GM23338 (cell line): ENCODE results near the gene NPHS1.

Source experiments
- EZH2phosphoT487 ChIP-seq: fragments of 200-600 bp; sonication (generic); IDR thresholded peaks from one replicate; pipeline ENCODE4 v1.8.1; 2018; ENCODE audit warnings: antibody characterized with exemption; ENCODE audit not compliant: unreplicated experiment
- TF ChIP-seq, protein P1 (sequence below), 2 experiments: fragments of 200-600 bp in 1 of 2; sonication (generic) in 1 of 2; conservative IDR thresholded peaks; 2 replicates each; pipeline versions ENCODE4 v1.5.1 to v1.6.1; 2016 to 2017; ENCODE audit warnings: antibody characterized with exemption in 2 of 2, low read depth in 2 of 2, mild to moderate bottlenecking in 2 of 2, moderate library complexity in 1 of 2

DNA sequence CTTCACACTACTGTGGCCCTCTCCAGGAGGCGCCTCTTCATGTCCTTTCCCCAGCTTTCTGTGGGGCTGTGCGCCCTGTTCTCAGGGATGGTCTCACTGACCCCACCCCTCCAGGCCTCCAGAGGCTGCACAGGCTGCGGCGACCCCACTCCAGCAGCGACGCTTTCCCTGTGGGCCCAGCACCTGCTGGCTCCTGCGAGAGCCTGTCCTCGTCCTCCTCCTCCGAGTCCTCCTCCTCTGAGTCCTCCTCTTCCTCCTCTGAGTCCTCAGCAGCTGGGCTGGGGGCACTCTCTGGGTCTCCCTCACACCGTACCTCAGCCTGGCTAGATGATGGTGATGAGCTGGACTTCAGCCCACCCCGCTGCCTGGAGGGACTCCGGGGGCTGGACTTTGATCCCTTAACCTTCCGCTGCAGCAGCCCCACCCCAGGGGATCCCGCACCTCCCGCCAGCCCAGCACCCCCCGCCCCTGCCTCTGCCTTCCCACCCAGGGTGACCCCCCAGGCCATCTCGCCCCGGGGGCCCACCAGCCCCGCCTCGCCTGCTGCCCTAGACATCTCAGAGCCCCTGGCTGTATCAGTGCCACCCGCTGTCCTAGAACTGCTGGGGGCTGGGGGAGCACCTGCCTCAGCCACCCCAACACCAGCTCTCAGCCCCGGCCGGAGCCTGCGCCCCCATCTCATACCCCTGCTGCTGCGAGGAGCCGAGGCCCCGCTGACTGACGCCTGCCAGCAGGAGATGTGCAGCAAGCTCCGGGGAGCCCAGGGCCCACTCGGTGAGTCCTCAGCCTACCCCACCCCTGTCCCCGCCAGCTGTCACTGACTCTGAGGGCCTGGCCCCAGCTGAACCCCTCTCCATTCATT is 65.8 kb downstream of the NPHS1 start:
- no peak for TF ChIP-seq EZH2phosphoT487
- TF ChIP-seq, protein P1, sequence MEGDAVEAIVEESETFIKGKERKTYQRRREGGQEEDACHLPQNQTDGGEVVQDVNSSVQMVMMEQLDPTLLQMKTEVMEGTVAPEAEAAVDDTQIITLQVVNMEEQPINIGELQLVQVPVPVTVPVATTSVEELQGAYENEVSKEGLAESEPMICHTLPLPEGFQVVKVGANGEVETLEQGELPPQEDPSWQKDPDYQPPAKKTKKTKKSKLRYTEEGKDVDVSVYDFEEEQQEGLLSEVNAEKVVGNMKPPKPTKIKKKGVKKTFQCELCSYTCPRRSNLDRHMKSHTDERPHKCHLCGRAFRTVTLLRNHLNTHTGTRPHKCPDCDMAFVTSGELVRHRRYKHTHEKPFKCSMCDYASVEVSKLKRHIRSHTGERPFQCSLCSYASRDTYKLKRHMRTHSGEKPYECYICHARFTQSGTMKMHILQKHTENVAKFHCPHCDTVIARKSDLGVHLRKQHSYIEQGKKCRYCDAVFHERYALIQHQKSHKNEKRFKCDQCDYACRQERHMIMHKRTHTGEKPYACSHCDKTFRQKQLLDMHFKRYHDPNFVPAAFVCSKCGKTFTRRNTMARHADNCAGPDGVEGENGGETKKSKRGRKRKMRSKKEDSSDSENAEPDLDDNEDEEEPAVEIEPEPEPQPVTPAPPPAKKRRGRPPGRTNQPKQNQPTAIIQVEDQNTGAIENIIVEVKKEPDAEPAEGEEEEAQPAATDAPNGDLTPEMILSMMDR (conservative IDR thresholded peaks at IDR 0.05; ENCODE audit: low read depth in 2 of 2), result no peak
